GM18858 (cell line): Measurements from ENCODE around the gene ADGRG6.

Source experiments
- ATAC-seq: cut with Tn5 transposase; IDR thresholded peaks from one replicate; pipeline ENCODE4 v1.9.1; 2021; ENCODE audit not compliant: unreplicated experiment

ADGRG6 gene

GRCh38 chr6:142320366-142320765 is 18.6 kb downstream of the ADGRG6 start:
- ATAC-seq: no peak

- ATAC-seq: no peak
These were observed 19.6 kb downstream of the ADGRG6 start for GRCh38 chr6:142321451-142321850.

GRCh38 chr6:142322066-142322465 is 20.3 kb downstream of the ADGRG6 start:
- no peak for ATAC-seq

GRCh38 chr6:142322504-142323198 is 20.8 kb downstream of the ADGRG6 start:
- no peak for ATAC-seq

- ATAC-seq: no peak
These were observed 21.6 kb downstream of the ADGRG6 start for GRCh38 chr6:142323377-142323776.

- ATAC-seq: no peak
These were observed 22.3 kb downstream of the ADGRG6 start for GRCh38 chr6:142324111-142324510.

GRCh38 chr6:142325111-142325510 is 23.3 kb downstream of the ADGRG6 start:
- no peak for ATAC-seq

GRCh38 chr6:142326540-142326939 is 24.7 kb downstream of the ADGRG6 start:
- ATAC-seq: no peak

- no peak for ATAC-seq
These were observed 26.3 kb downstream of the ADGRG6 start for GRCh38 chr6:142328070-142328469.

GRCh38 chr6:142329486-142330113 is 27.8 kb downstream of the ADGRG6 start:
- no peak for ATAC-seq

- ATAC-seq: no peak
These were observed 29.3 kb downstream of the ADGRG6 start for GRCh38 chr6:142331075-142331551.

- ATAC-seq: no peak
These were observed 29.8 kb downstream of the ADGRG6 start for GRCh38 chr6:142331601-142332000.

- no peak for ATAC-seq
These were observed 30.7 kb downstream of the ADGRG6 start for GRCh38 chr6:142332393-142333098.

- ATAC-seq: no peak
These were observed 31.6 kb downstream of the ADGRG6 start for GRCh38 chr6:142333431-142333830.

GRCh38 chr6:142334294-142334693 is 32.5 kb downstream of the ADGRG6 start:
- no peak for ATAC-seq

- no peak for ATAC-seq
These were observed 33.6 kb downstream of the ADGRG6 start for GRCh38 chr6:142335415-142335814.

GRCh38 chr6:142336183-142336582 is 34.4 kb downstream of the ADGRG6 start:
- no peak for ATAC-seq

GRCh38 chr6:142336787-142337186 is 35.0 kb downstream of the ADGRG6 start:
- ATAC-seq: no peak

- no peak for ATAC-seq
These were observed 37.3 kb downstream of the ADGRG6 start for GRCh38 chr6:142339113-142339512.

GRCh38 chr6:142339968-142340658 is 38.3 kb downstream of the ADGRG6 start:
- ATAC-seq: no peak

GRCh38 chr6:142341855-142342330 is 40.1 kb downstream of the ADGRG6 start:
- no peak for ATAC-seq
